ENCODE results near the gene SLC35F3. TPM values are rescaled to one million over a fixed set of nuclear protein-coding genes. Genes with fewer than 3 reads are reported as not detected.

SLC35F3 gene
- total RNA-seq, 2 donors from 2014 or later = 14.4 to 14.8 TPM

DNA sequence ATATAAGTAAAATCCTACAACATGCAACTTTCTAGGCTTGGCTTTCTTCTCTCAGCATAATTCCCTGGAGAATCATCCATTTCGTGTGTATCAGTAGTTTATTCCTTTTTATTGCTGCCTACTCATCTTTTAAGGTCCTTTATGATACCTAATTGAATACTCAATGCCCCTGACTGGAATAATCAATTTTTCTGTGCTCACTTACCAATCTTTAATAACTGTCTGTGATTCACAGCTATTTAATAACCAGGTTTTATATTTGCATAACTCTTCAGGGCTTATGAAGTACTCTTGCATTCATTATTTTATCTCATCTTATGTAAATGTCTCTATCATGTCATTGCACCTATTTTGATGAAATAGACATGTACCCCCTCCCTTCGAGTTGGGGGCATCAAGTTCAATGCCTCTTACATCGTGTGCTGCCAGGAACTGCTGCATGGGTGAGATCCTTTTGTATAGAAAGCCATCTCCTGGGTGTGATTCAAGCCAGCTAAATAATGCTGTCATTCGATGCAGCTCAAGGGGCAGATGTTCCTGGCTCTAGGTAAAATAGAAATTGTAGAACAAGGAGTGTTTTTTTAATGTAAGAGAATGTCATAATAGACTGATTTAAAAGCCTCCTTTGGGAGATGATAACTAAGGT, 222.7 kb downstream of the SLC35F3 start:
- WGBS, 2 experiments (ENCODE audit: insufficient coverage in 1 of 2, insufficient read length in 1 of 2) = 84 to 94% methylated on average over 4 of the region's 4 CpGs
- TF ChIP-seq, protein P1, sequence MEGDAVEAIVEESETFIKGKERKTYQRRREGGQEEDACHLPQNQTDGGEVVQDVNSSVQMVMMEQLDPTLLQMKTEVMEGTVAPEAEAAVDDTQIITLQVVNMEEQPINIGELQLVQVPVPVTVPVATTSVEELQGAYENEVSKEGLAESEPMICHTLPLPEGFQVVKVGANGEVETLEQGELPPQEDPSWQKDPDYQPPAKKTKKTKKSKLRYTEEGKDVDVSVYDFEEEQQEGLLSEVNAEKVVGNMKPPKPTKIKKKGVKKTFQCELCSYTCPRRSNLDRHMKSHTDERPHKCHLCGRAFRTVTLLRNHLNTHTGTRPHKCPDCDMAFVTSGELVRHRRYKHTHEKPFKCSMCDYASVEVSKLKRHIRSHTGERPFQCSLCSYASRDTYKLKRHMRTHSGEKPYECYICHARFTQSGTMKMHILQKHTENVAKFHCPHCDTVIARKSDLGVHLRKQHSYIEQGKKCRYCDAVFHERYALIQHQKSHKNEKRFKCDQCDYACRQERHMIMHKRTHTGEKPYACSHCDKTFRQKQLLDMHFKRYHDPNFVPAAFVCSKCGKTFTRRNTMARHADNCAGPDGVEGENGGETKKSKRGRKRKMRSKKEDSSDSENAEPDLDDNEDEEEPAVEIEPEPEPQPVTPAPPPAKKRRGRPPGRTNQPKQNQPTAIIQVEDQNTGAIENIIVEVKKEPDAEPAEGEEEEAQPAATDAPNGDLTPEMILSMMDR (conservative IDR thresholded peaks at IDR 0.05) = no peak
- no peak overlapping the region for H3K27ac ChIP-seq (ENCODE audit: low read depth, low read length)
- H3K27me3 Mint-ChIP-seq (ENCODE audit: insufficient read depth) = peaks cover 14% of the 10 kb centered on the region
- no peak overlapping the region for H3K4me3 Mint-ChIP-seq
- H3K27me3 ChIP-seq (ENCODE audit: control insufficient read depth, insufficient read depth, low read length, poor library complexity, severe bottlenecking) = no peaks in the 10 kb centered on the region
- no peak overlapping the region for H3K27ac Mint-ChIP-seq
- H3K9ac ChIP-seq (ENCODE audit: extremely low read depth, low read length, poor library complexity, severe bottlenecking) = no peak overlapping the region
- no peaks in the 10 kb centered on the region for H3K36me3 Mint-ChIP-seq (ENCODE audit: low read depth)
- DNase-seq = no peak
- no peak overlapping the region for H3K4me3 ChIP-seq (ENCODE audit: low read length)
- no peaks in the 10 kb centered on the region for H3K9me3 ChIP-seq (ENCODE audit: control insufficient read depth, low read length)
- H3K4me1 ChIP-seq (ENCODE audit: control insufficient read depth, insufficient read depth, low read length) = no peaks in the 10 kb centered on the region
- peaks cover 1% of the 10 kb centered on the region for H3K4me1 Mint-ChIP-seq
- peaks cover 4% of the 10 kb centered on the region for H3K9me3 Mint-ChIP-seq
- no peaks in the 10 kb centered on the region for H3K36me3 ChIP-seq (ENCODE audit: control insufficient read depth, insufficient read depth, low read length)

DNA sequence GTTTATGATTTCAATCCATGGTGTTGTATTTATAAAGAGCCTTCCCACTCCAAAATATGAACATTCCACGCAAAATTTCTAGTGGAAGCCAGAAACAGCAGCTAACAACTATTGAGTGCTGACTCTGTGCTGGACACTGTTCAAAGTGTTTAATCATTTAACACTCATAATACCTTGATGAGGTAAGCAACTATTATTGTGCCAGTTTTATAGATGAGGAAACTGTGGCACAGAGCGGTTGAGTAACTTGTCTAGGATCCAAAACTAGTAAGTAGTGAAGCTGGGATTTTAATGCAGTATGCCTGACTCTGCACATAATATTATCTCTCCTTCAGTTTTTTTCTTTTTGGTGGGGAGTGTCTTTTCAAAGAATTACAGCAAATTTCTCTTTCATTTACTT, 228.3 kb downstream of the SLC35F3 start:
- WGBS, 2 experiments (ENCODE audit: insufficient coverage in 1 of 2, insufficient read length in 1 of 2) = 93% methylated on average over 2 of the region's 2 CpGs; no CpG with 5 or more reads in 1 of the 2 experiments
- H3K27me3 Mint-ChIP-seq (ENCODE audit: insufficient read depth) = peaks cover 7% of the 10 kb centered on the region

DNA sequence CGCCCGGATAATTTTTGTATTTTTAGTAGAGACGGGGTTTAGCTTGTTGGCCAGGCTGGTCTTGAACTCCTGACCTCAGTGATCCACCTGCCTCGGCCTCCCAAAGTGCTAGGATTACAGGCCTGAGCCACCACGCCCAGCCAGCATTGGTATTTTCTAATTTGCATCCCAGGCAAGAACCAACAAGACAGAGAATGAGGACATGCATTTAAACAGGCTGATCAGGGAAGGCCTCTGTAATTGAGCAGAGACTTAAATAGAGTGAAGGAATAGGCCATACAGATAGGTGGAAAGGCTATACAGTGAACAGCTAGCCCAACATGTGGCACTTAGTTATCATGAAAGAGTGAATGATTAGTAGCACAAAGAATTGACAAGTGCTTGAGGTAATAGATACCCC, 230.4 kb downstream of the SLC35F3 start:
- no peak overlapping the region for H3K27ac ChIP-seq (ENCODE audit: low read depth, low read length)
- Mint-ChIP-seq H3K36me3 (ENCODE audit: low read depth) (no peaks in the 10 kb centered on the region), H3K4me3 (no peak overlapping the region), H3K4me1 (peaks cover 6% of the 10 kb centered on the region), H3K27ac (no peak overlapping the region), H3K27me3 (ENCODE audit: insufficient read depth) (peaks cover 9% of the 10 kb centered on the region), H3K9me3 (no peaks in the 10 kb centered on the region)
- no peaks in the 10 kb centered on the region for H3K36me3 ChIP-seq (ENCODE audit: control insufficient read depth, insufficient read depth, low read length)
- H3K27me3 ChIP-seq (ENCODE audit: control insufficient read depth, insufficient read depth, low read length, poor library complexity, severe bottlenecking) = no peaks in the 10 kb centered on the region
- H3K4me1 ChIP-seq (ENCODE audit: control insufficient read depth, insufficient read depth, low read length) = no peaks in the 10 kb centered on the region
- H3K9ac ChIP-seq (ENCODE audit: extremely low read depth, low read length, poor library complexity, severe bottlenecking) = no peak overlapping the region
- no peak overlapping the region for H3K4me3 ChIP-seq (ENCODE audit: low read length)
- 84 to 98% methylated on average over 4 to 5 of the region's 5 CpGs for WGBS, 2 experiments (ENCODE audit: insufficient coverage in 1 of 2, insufficient read length in 1 of 2)
- no peak for DNase-seq
- TF ChIP-seq, protein P1 (conservative IDR thresholded peaks at IDR 0.05) = no peak
- H3K9me3 ChIP-seq (ENCODE audit: control insufficient read depth, low read length) = no peaks in the 10 kb centered on the region

More for the DNA sequence above, 228.3 kb downstream of the SLC35F3 start:
- H3K4me3 Mint-ChIP-seq = no peak overlapping the region
- H3K27me3 ChIP-seq (ENCODE audit: control insufficient read depth, insufficient read depth, low read length, poor library complexity, severe bottlenecking) = no peaks in the 10 kb centered on the region
- no peak overlapping the region for H3K4me3 ChIP-seq (ENCODE audit: low read length)
- no peaks in the 10 kb centered on the region for H3K36me3 ChIP-seq (ENCODE audit: control insufficient read depth, insufficient read depth, low read length)
- H3K9me3 Mint-ChIP-seq = no peaks in the 10 kb centered on the region
- no peak overlapping the region for H3K9ac ChIP-seq (ENCODE audit: extremely low read depth, low read length, poor library complexity, severe bottlenecking)
- TF ChIP-seq, protein P1 (conservative IDR thresholded peaks at IDR 0.05) = no peak
- H3K9me3 ChIP-seq (ENCODE audit: control insufficient read depth, low read length) = no peaks in the 10 kb centered on the region
- H3K27ac ChIP-seq (ENCODE audit: low read depth, low read length) = no peak overlapping the region
- no peaks in the 10 kb centered on the region for H3K36me3 Mint-ChIP-seq (ENCODE audit: low read depth)
- H3K4me1 Mint-ChIP-seq = peaks cover 6% of the 10 kb centered on the region
- no peak for DNase-seq
- no peaks in the 10 kb centered on the region for H3K4me1 ChIP-seq (ENCODE audit: control insufficient read depth, insufficient read depth, low read length)
- no peak overlapping the region for H3K27ac Mint-ChIP-seq
